Stimulated activated CD4-positive, alpha-beta T cell treated with anti-CD3 and anti-CD28 coated beads, Interleukin-4, amount 100 ng/mL, for 1 hour (primary cell): ENCODE measurements around the gene RUNX2.

Experiments
- DNase-seq: peaks from one replicate; pipeline ENCODE4 v3.0.0-alpha.2; 2020

The RUNX2 gene

DNA sequence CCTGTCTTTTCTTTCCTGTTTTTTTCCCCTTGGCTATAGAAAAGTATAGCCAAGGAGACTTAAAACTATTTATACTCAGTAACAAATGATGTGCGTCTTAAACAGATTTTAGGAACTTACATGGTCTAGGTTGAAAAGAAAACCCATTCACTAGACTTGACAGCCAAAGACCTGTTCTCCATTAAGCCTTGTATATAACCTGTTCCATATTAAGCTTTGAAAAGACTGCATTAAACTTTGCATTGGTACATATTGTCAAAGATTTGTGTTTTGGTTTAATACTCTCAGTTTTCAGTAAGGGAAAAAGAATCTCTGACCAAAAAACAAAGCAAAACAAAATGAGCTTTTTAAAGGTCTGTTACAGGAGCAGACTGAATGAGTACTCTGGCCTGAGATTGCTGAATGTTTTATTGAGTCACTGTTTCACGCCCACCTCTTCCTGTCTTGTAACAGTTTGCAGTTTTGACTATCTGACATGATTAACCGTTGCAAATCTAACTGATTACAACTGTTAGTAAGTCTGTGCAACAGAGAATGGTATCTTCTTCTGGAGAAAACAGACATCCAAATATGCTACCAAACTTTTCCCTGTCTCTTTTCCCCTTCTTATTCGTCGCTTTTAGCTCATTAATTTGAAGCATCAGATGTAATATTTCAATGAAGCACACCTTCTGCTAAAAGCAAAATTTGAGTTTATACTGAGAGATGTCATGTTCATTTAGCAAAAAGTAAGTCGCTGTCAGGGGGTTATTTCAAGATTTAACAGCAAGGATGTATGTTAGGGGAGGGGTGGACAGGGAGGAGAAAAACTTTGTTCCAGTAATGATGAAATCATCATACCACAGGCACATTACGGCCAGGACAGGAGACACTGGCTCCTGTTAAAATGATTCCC is 108.7 kb downstream of the RUNX2 start:
- DNase-seq, result no peak

DNA sequence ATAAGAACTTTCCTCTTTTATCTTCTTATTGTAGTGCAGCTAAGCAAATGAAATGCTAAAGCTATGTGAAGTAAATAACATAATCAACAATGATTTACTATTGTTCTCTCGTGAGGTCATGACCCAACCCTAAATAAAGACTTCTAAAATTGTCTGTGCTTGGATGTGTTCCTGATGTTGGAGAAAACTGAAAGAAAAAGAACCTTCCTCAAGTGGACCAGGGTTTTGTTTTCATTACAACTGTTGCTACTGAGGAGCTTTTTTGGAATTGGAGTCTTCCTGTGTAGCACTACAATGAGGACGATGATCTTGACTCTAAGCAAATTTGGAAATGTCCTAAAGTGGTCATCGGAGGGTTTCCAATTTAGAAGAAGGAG is 109.3 kb downstream of the RUNX2 start:
- no peak for DNase-seq

- no peak for DNase-seq
Observed at GRCh38 chr6:45438151-45438550, 110.0 kb downstream of the RUNX2 start.

- DNase-seq, result no peak
Observed at GRCh38 chr6:45438849-45439406, 110.8 kb downstream of the RUNX2 start.

GRCh38 chr6:45439459-45439858 is 111.3 kb downstream of the RUNX2 start:
- no peak for DNase-seq

DNA sequence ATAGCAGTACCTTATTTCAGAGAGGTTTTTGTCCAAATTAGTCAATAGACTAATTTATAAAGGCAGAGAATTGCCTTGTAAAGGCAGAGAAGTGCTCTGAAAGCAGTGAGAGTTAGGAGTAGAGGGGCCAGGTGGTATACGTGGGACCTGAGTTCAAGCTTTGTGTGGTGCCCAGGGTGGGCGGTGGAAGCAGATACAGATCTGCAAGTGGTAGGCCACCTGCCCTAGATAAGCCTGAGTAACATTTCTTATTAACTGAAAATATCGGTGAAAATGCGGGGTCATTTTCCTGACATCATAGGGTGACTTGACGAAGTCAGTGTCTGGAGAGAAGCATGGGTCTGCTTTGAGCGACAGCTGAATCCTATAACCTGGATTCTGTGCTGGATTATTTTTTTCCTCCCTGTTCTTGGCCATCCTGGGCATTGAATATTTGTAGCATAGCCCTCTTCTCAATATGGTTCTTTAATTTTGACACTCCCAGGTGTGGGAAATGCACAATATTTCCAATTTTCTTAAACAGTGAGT is 111.8 kb downstream of the RUNX2 start:
- no peak for DNase-seq

DNA sequence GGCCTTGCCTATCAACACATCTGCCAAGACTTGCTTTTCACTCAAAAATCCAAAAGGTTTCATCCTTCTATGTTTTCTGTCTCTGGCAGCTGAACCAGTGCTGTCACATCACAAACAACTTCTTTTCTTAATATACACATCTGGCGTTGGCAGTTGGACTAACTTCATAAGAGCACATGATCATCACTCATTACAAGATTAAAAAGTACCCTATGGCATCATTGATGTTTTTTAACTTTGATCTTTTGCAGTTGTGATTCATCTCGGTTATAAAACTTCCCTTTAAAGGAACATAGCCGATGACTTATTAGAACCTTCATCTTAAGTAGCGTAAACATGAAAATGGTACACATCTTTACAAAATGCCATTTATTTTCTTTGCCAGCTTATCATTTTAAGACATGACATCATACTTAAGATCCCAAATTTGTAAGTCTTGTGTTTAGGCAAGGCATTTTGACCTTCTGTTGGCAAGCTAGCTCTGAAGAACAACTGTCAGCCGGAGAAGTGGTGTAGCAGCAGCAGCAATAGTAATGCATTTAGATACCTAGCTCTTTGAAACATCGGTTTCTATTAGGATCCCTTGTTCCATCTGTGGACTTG is 113.8 kb downstream of the RUNX2 start:
- DNase-seq, result no peak

DNA sequence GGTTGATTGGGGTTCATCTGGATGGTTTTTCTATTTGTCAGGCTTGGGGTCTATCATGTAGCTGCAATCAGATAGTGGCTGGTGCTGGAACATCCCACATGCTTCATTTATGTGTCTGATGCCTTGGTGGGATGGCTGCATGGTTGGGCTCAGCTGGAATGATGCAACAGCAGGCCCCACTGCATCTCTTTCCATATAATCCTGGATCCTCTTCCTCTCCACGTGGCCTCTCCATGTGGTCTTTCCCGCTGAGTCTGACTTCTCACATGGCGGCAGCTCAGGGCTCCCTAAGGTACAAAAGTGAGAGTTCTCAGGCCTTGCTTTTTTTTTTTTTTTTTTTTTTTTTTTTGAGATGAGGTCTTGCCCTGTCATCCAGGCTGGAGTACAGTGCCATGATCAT is 114.6 kb downstream of the RUNX2 start:
- DNase-seq, result no peak

GRCh38 chr6:45445364-45445748 is 117.2 kb downstream of the RUNX2 start:
- DNase-seq, result no peak

DNA sequence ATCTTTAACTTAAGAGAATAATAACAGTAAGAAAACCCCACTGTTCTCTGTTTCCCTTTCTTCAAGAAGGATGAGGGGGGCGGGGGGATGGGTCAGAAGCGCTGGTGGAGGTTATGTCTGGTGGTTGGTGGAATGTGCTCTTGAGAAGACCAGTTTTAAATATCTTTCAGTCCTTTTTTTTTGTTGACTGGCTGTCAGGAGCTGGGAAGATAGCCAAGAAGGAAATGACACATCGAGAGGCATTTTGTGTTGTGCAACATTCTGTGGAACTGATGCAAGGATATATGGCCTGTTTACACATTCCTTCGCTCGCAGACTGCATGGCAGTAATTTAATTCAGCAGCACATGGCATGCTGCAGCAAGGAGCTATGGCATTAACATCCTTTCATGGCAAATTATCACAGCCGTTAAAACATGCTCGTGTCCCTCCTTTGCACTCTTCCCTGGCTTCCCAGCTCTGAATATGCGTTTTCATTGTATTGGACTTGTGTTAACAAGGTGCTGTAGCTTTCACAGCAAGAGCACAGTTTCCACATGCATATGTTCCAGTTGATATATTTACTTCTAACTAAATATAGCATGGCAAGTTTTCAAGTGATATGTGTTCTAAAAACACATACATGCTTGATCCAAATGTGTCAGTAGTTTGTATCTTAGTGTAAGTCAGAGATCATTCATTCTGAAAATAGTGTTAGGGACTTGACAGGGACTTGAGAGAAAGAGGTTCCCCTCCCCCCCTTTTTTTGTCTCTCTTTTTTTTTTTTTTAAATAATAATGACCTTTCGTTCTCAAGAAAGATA is 117.8 kb downstream of the RUNX2 start:
- peak; percentile 22 for DNase-seq

DNA sequence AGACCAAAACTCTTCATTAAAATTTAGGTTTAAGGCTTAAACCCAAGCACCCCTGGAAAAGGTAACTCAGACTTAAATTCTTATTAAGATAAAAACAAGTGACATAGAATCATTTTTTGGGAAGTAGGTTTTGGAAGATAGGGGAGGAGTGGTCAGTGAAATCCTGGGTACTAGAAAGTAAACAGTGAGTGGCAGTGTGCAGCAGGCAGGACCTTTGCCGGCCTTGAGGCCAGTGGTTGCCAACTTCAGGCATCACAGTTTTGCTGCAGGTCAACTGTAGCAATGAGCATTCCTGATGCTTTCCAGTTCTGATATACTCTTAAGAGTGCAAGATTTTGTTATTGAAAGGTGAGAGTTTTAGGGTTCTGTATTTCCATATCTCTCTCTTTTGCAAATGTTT is 118.9 kb downstream of the RUNX2 start:
- no peak for DNase-seq

GRCh38 chr6:45447716-45448115 is 119.6 kb downstream of the RUNX2 start:
- DNase-seq, result no peak

- no peak for DNase-seq
Observed at GRCh38 chr6:45448417-45449389, 120.6 kb downstream of the RUNX2 start.

GRCh38 chr6:45450132-45450531 is 122.0 kb downstream of the RUNX2 start:
- no peak for DNase-seq

DNA sequence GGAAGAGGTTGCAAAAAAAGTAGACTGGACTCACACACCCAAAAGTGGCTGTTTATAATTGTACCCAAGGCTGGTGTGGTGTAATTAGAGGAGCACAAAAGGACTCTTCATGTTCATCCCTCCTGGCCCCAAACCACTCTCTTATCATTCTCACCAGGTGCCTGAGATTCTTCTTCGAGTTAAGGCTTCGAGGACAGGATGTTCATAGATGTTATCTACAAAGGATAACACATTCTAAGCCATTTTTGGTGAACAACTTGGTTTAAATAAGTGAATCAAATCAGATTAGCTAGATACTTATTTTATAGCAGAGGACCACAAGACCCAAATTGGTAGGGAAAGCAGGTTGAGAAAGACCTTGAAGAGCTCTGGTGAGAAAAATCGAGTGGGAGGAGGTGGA is 122.7 kb downstream of the RUNX2 start:
- DNase-seq, result no peak

- DNase-seq, result no peak
Observed at GRCh38 chr6:45454008-45454911, 126.1 kb downstream of the RUNX2 start.

DNA sequence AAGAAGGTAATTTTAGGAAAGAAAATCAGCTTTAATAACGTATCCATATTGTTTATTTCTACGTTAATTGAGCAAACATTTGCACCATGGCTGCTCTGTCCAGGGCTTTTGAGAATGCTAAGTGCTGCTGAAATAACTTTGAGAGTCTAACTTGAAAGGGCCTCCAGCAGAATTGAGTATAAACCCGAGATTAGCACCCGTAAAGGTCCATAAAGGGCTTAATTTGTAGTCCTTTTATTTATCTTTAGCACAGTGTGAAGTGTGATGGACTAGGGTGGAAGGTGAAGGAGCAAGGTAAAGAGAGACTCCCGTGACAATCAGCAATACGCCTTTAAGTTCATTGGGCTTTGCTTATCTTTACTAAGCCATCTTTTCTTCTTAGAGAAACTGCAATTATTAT is 127.3 kb downstream of the RUNX2 start:
- no peak for DNase-seq

DNA sequence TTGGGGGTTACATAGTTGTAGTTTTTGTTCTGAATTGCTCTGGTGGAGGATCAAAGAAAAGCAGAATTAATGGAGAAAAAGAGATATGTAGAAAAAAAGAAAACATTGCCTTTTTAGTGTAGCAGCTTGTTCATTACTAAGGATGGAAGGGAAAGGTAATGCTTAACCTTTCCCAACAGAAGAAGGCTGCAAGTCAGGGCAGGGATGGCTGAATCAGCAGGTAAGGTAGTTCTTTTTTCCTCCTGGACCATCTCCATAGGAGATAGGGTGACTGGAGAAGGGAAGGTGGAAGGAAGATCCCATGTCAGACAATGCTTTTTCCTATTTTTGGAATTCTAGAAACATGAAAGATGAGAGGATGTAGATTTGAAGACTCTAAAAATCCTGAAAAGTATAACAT is 129.0 kb downstream of the RUNX2 start:
- no peak for DNase-seq

DNA sequence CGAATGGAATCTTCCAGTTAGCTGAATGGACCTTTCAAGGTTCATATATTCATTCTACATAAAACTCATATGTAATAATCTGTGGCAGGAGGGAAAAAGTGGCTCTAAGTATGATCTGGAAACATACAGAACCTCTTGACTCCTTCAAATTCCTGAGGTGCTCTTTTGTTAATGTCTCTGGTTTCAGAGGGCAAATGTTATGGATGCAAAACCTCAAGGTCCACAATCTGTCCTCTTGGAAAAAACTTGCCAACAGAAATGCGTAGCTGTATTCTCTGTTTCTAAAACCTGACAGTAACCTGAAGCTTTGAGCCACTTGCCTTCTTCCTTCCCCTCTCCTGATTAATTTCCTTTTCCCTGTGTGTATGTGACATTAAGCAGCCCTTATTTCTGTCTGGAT is 130.5 kb downstream of the RUNX2 start:
- DNase-seq, result no peak

DNA sequence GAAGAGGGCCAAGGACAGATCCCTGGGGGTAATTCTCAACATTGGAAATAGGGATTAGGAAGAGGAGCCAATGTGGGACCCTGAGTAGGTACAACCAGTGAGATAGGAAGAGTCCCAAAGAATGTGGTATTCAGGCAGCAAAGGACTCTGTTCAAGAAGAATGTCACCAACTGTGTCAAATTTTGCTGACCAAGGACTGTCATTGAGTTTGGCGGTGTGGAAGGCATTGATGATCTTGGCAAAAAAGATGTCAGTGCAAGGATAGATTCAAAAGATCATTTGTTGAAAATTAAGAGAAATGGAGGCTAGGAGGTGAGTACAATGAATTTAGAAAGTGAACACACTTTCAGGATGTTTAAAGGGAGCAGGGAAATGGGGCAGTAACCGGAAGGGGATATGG is 132.0 kb downstream of the RUNX2 start:
- no peak for DNase-seq

GRCh38 chr6:45461486-45461885 is 133.4 kb downstream of the RUNX2 start:
- no peak for DNase-seq
